ENCODE results near the gene MCCC1.

GRCh38 chr3:183006396-183007002 is 92.8 kb downstream of the MCCC1 start:
- TF ChIP-seq GATA2 (IDR thresholded peaks at IDR 0.05; ENCODE audit: low read depth, low read length) (no peak), GATA3 (IDR thresholded peaks at IDR 0.05; ENCODE audit: low read depth, low read length) (no peak)

Measured in SH-SY5Y (cell line).